K562 (cell line): ENCODE measurements around the gene LEAP2. TPM values are rescaled to one million over a fixed set of nuclear protein-coding genes. Genes with fewer than 3 reads are reported as not detected.
A peak's percentile ranks its signal among the peaks of the same experiment; 100 is the strongest.

ENCODE experiments used
- ATAC-seq: fragments of 200-7000 bp; cut with Tn5 transposase; 3 replicates; pipeline ENCODE4 v1.9.1; 2020; ENCODE audit warnings: moderate library complexity
- BruUV-seq: library from RNA; stranded (reverse); fragments of 400-500 nt; replicated peaks from 2 replicates; lab custom pipeline; 2021; lab: Mats Ljungman, UMichigan
- CTCF ChIA-PET: fragments of 300-600 bp; formaldehyde crosslinking; extraction: SDS; loops from one replicate; lab custom pipeline; 2021; ENCODE audit warnings: low intra/inter-chr PET ratio; lab: Yijun Ruan, JAX
- POLR2A ChIA-PET: fragments of 300-600, 350-650 bp; sonication (Branson Sonifier 250); formaldehyde crosslinking; extraction: SDS; loops from one replicate; lab custom pipeline; 2021; ENCODE audit warnings: antibody characterized with exemption, inconsistent platforms; lab: Yijun Ruan, JAX
- DNase-seq, 4 experiments: peaks; one replicate each; pipeline versions ENCODE4 v3.0.0 to v3.0.0-alpha.2; 2011 to 2018; ENCODE audit warnings: low spot score in 3 of 4, mixed read lengths in 3 of 4; ENCODE audit errors: extremely low read depth in 1 of 4
- FAIRE-seq: peaks from 2 replicates; lab custom pipeline; 2011; peaks lifted over from hg19 to GRCh38; lab: Jason Lieb, UNC
- H2AFZ ChIP-seq: 2 replicates; pipeline ENCODE4 v1.6.0; 2011; ENCODE audit warnings: low read depth, low read length, control low read depth, inconsistent platforms
- H3K27ac ChIP-seq: fragments of 200-600 bp; 3 replicates; pipeline ENCODE4 v1.8.0; 2011; ENCODE audit warnings: low read depth, mild to moderate bottlenecking, control low read depth, inconsistent platforms, low read length, moderate library complexity, mixed read lengths; ENCODE audit errors: extremely low read depth
- H3K27me3 ChIP-seq, 2 experiments: fragments of 300-600 bp in 1 of 2; 2 replicates in 1 of 2; 3 replicates in 1 of 2; pipeline versions ENCODE4 v1.6.0 to v1.8.0; 2011; ENCODE audit warnings: inconsistent platforms in 2 of 2, low read length in 2 of 2, mild to moderate bottlenecking in 1 of 2, mixed read lengths in 1 of 2, moderate library complexity in 1 of 2; ENCODE audit not compliant: control insufficient read depth in 2 of 2, insufficient read depth in 2 of 2
- H3K36me3 ChIP-seq: fragments of 300-600 bp; 3 replicates; pipeline ENCODE4 v1.8.0; 2011; ENCODE audit warnings: mild to moderate bottlenecking, low read length, inconsistent platforms; ENCODE audit not compliant: control insufficient read depth, insufficient read depth
- H3K4me1 ChIP-seq, 2 experiments: fragments of 200-600 bp in 1 of 2; replicated peaks in 1 of 2; 2 replicates in 1 of 2; 3 replicates in 1 of 2; pipeline versions ENCODE4 v1.5.1 to v1.8.0; 2011; ENCODE audit warnings: inconsistent platforms in 2 of 2, low read length in 2 of 2, mild to moderate bottlenecking in 1 of 2, mixed read lengths in 1 of 2, moderate library complexity in 1 of 2; ENCODE audit not compliant: control insufficient read depth in 2 of 2, insufficient read depth in 2 of 2
- H3K4me2 ChIP-seq: 2 replicates; pipeline ENCODE4 v1.6.1; 2011; ENCODE audit warnings: low read length, control low read depth, inconsistent platforms, mixed read lengths; ENCODE audit not compliant: insufficient read depth
- H3K4me3 ChIP-seq: fragments of 200-600 bp; sonication (generic), shearing (Covaris generic); 2 replicates; pipeline ENCODE4 v1.5.1; 2016; ENCODE audit warnings: control low read depth, inconsistent platforms
- H3K79me2 ChIP-seq: fragments of 200-600 bp; 3 replicates; pipeline ENCODE4 v1.8.0; 2011; ENCODE audit warnings: low read length, inconsistent platforms; ENCODE audit not compliant: control insufficient read depth, insufficient read depth
- H3K9ac ChIP-seq, 2 experiments: 2 replicates each; pipeline versions ENCODE4 v1.6.0 to v1.6.1; 2011; ENCODE audit warnings: low read depth in 2 of 2, low read length in 2 of 2, control low read depth in 1 of 2, inconsistent platforms in 1 of 2, mild to moderate bottlenecking in 1 of 2, mixed read lengths in 1 of 2; ENCODE audit not compliant: insufficient read depth in 1 of 2
- H3K9me1 ChIP-seq: one replicate; pipeline ENCODE4 v1.6.0; 2011; ENCODE audit warnings: inconsistent platforms, mild to moderate bottlenecking, low read length, moderate library complexity; ENCODE audit not compliant: control insufficient read depth, insufficient read depth
- H3K9me3 ChIP-seq: replicated peaks from 2 replicates; pipeline ENCODE4 v1.5.1; 2011; ENCODE audit warnings: low read depth, low read length, inconsistent platforms; ENCODE audit not compliant: control insufficient read depth, insufficient read depth
- H4K20me1 ChIP-seq: replicated peaks from 2 replicates; pipeline ENCODE4 v1.6.1; 2011; ENCODE audit warnings: low read length, inconsistent platforms, mixed read lengths; ENCODE audit not compliant: control insufficient read depth, insufficient read depth
- ARID1B ChIP-seq: fragments of 450-650 bp; IDR thresholded peaks from 2 replicates; pipeline ENCODE4 v1.6.1; 2016; ENCODE audit warnings: antibody characterized with exemption, mild to moderate bottlenecking, inconsistent platforms
- GABPA ChIP-seq: fragments of 200-800 bp; sonication (Bioruptor generic); conservative IDR thresholded peaks from 2 replicates; pipeline ENCODE4 v1.6.1; 2016; ENCODE audit warnings: low read depth, missing genetic modification characterization, missing compliant biosample characterization
- HDAC6 ChIP-seq: IDR thresholded peaks from 2 replicates; pipeline ENCODE4 v1.6.1; 2012; ENCODE audit warnings: low read depth, mild to moderate bottlenecking, control low read depth, inconsistent platforms, low read length, moderate library complexity
- ILF3 ChIP-seq: fragments of 450-650 bp; IDR thresholded peaks from 2 replicates; pipeline ENCODE4 v1.6.1; 2018; ENCODE audit warnings: antibody characterized with exemption, mild to moderate bottlenecking, moderate library complexity, borderline replicate concordance
- KAT2B ChIP-seq: IDR thresholded peaks from one replicate; pipeline ENCODE4 v1.6.1; 2012; ENCODE audit warnings: low read depth, mild to moderate bottlenecking, control low read depth, inconsistent platforms, low read length, moderate library complexity
- NR2C1 ChIP-seq, 2 experiments: fragments of 450-650 bp; IDR thresholded peaks; 2 replicates each; pipeline ENCODE4 v1.6.1; 2017; ENCODE audit warnings: mild to moderate bottlenecking in 2 of 2, antibody characterized with exemption in 1 of 2, inconsistent platforms in 1 of 2, missing compliant biosample characterization in 1 of 2, missing genetic modification characterization in 1 of 2
- OTX1 ChIP-seq: fragments of 450-650 bp; formaldehyde crosslinking; IDR thresholded peaks from 2 replicates; pipeline ENCODE4 v1.4.0; 2022; ENCODE audit warnings: mild to moderate bottlenecking
- TAF1 ChIP-seq: IDR thresholded peaks from 2 replicates; pipeline ENCODE4 v1.6.1; 2011; ENCODE audit warnings: mild to moderate bottlenecking, low read length, moderate library complexity; ENCODE audit not compliant: insufficient read depth, control insufficient read depth, severe bottlenecking; ENCODE audit errors: extremely low read depth
- TBP ChIP-seq: optimal IDR thresholded peaks from 2 replicates; pipeline ENCODE3; 2011; ENCODE audit warnings: low read depth, low read length, improper control_type of control experiment
- ZNF143 ChIP-seq: sonication (generic); formaldehyde crosslinking; IDR thresholded peaks from 2 replicates; pipeline ENCODE4 v1.9.0; 2022; ENCODE audit warnings: mild to moderate bottlenecking, missing genetic modification reagents
- ZNF766 ChIP-seq: fragments of 200-800 bp; sonication (Bioruptor generic); conservative IDR thresholded peaks from 2 replicates; pipeline ENCODE4 v1.6.1; 2016; ENCODE audit warnings: missing genetic modification characterization, missing compliant biosample characterization
- WGBS: fragments of 100-300 bp; shearing (Covaris generic); methylation state at CpG from one replicate; pipeline ENCODE4 v1.1.6; 2016; ENCODE audit warnings: low coverage, mixed read lengths; ENCODE audit not compliant: insufficient coverage; ENCODE audit errors: missing lambda C conversion rate; 5-methylcytosine and 5-hydroxymethylcytosine counted together
- in situ Hi-C: fragments of 300-500 bp; cut with MboI; formaldehyde crosslinking; loops from 4 replicates; pipeline ENCODE4 v1.15.0; 2018; ENCODE audit warnings: inconsistent platforms, mixed read lengths
- intact Hi-C: fragments of 100-400 bp; cut with micrococcal nuclease; formaldehyde crosslinking; loops from 2 replicates; pipeline ENCODE4 v1.14.2; 2022
- polyA plus RNA-seq, 8 experiments: library from polyadenylated mRNA; depleted of rRNA in 4 of 8; stranded (reverse) in 5 of 8; unstranded in 3 of 8; fragments of >200 nt; fragmentation: Nextera tagmentation in 2 of 8; fragmentation: Illumina TruSeq in 1 of 8; extraction: Ambion mirVana in 2 of 8; extraction: Trizol in 1 of 8; gene quantifications; 2 replicates each; pipeline versions ENCODE4 v1.2.1 to v1.2.3, GENCODE V29; 2011 to 2014; ENCODE audit warnings: inconsistent platforms in 1 of 8, missing spikeins in 1 of 8
- total RNA-seq, 7 experiments: library from RNA; depleted of rRNA in 6 of 7; stranded (reverse); fragments of >200 nt in 6 of 7; fragmentation: Illumina TruSeq in 2 of 7; extraction: Trizol in 2 of 7; gene quantifications; 2 replicates each; pipeline versions ENCODE4 v1.2.1 to v1.2.3, GENCODE V29; 2011 to 2021; ENCODE audit warnings: low replicate concordance in 1 of 7
- TF ChIP-seq, protein P1 (sequence below): IDR thresholded peaks from 3 replicates; pipeline ENCODE4 v1.6.1; 2011; ENCODE audit warnings: borderline replicate concordance, mild to moderate bottlenecking, moderate library complexity; ENCODE audit not compliant: insufficient read length; ENCODE audit errors: extremely low read depth
- TF ChIP-seq, protein P2 (sequence below): fragments of 450-650 bp; IDR thresholded peaks from 2 replicates; pipeline ENCODE4 v1.6.1; 2016; ENCODE audit warnings: antibody characterized with exemption
- TF ChIP-seq, protein P3 (sequence below), 2 experiments: fragments of 450-650 bp; conservative IDR thresholded peaks; 2 replicates each; pipeline ENCODE4 v1.6.1; 2017; ENCODE audit warnings: mild to moderate bottlenecking in 2 of 2, moderate library complexity in 2 of 2

The LEAP2 gene
- total and polyA plus RNA-seq, 9 of the 15 experiments (the other 6 are each of a cell fraction or from before 2014, with no cell fraction given) = 1.1 to 5.6 (median 2.5) TPM

DNA sequence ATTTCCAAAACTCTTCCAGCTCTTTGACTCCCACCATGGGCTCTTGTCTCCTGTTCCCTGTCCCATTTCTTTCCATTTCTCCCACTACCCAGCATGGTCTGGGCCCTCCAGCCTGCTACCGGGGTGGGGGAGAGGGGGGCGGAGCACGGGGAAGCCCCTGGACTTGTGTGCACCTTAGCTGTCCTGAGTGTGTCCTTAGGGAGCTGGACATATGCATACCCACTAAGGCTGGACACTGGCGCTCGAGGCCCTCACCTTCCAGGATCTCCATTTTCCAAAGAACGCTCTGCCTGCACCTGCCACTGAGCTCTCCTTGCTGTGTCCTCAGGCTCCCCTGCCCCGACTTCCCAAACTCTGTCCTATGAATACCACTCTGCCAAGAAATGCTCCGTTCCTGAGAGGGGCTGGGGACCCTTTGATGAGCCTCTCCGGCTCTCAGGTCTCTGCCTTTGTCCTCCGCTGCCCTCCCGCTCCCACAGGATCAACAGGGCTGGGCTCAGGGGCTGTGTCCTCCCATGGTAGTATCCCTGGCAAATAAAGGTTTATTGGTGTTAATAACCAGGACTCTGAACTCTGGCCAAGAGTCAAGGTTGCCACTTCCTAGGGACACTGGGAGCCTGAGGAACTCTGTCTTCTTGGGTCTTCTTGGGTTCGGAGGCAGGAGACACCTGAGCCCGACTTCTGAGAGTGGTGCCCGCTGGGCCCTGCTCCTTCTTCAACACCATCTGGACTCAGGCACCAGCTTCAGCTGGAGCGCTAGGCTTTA is 42.2 kb upstream of the LEAP2 start:
- 80% methylated on average over 9 of the region's 15 CpGs for WGBS
- peak overlapping the region; percentile 89 for H3K4me2 ChIP-seq
- peak overlapping the region; percentile 74 for H3K4me3 ChIP-seq
- H3K27ac ChIP-seq = peak overlapping the region; percentile 92
- intact Hi-C loops = no loop called here
- no peak for DNase-seq
- TSS peak; percentile 83 for BruUV-seq
- ChIA-PET CTCF (interaction anchor here (1.5 to 2.1 kb wide), 2 partner anchors 52 to 417 kb away, joined by 5 to 13 read pairs; no protein-coding TSS in a partner anchor), POLR2A (interaction anchor here (0.6 to 3.9 kb wide), 12 partner anchors 8 to 1693 kb away, joined by 3 to 22 read pairs (median 4); partner anchors contain the start of genes GDF9 and UQCRQ)
- no peaks in the 10 kb centered on the region for H3K9me3 ChIP-seq
- H3K36me3 ChIP-seq = peaks cover 20% of the 10 kb centered on the region; the same call in 1 of the 3 replicates
- H3K9me1 ChIP-seq = no peaks in the 10 kb centered on the region
- in situ Hi-C loops = no loop called here
- FAIRE-seq = peak; percentile 19
- no peak for ATAC-seq
- no peaks in the 10 kb centered on the region for H3K27me3 ChIP-seq
- peak overlapping the region; percentile 97 for H2AFZ ChIP-seq
- H4K20me1 ChIP-seq = no peaks in the 10 kb centered on the region
- H3K79me2 ChIP-seq = peaks cover 23% of the 10 kb centered on the region
- H3K9ac ChIP-seq = peak overlapping the region; percentile 92 to 100
- H3K4me1 ChIP-seq = peaks cover 18 to 27% of the 10 kb centered on the region in 2 experiments; a peak in 4 of 5 replicates
- 0 out of 2 replicates have a peak, but pooled peaks have one; percentile 1 for TF ChIP-seq ARID1B
- no peak for TF ChIP-seq ZNF766 (CRISPR knock-in tag)
- TF ChIP-seq, protein P1, sequence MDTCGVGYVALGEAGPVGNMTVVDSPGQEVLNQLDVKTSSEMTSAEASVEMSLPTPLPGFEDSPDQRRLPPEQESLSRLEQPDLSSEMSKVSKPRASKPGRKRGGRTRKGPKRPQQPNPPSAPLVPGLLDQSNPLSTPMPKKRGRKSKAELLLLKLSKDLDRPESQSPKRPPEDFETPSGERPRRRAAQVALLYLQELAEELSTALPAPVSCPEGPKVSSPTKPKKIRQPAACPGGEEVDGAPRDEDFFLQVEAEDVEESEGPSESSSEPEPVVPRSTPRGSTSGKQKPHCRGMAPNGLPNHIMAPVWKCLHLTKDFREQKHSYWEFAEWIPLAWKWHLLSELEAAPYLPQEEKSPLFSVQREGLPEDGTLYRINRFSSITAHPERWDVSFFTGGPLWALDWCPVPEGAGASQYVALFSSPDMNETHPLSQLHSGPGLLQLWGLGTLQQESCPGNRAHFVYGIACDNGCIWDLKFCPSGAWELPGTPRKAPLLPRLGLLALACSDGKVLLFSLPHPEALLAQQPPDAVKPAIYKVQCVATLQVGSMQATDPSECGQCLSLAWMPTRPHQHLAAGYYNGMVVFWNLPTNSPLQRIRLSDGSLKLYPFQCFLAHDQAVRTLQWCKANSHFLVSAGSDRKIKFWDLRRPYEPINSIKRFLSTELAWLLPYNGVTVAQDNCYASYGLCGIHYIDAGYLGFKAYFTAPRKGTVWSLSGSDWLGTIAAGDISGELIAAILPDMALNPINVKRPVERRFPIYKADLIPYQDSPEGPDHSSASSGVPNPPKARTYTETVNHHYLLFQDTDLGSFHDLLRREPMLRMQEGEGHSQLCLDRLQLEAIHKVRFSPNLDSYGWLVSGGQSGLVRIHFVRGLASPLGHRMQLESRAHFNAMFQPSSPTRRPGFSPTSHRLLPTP = no peak
- no peak for TF ChIP-seq TBP
- TF ChIP-seq TAF1 = no peak
- TF ChIP-seq NR2C1 (IDR thresholded peaks at IDR 0.05) = no peak
- TF ChIP-seq NR2C1 (tag; IDR thresholded peaks at IDR 0.05) = no peak
- TF ChIP-seq GABPA = no peak
- TF ChIP-seq, protein P2, sequence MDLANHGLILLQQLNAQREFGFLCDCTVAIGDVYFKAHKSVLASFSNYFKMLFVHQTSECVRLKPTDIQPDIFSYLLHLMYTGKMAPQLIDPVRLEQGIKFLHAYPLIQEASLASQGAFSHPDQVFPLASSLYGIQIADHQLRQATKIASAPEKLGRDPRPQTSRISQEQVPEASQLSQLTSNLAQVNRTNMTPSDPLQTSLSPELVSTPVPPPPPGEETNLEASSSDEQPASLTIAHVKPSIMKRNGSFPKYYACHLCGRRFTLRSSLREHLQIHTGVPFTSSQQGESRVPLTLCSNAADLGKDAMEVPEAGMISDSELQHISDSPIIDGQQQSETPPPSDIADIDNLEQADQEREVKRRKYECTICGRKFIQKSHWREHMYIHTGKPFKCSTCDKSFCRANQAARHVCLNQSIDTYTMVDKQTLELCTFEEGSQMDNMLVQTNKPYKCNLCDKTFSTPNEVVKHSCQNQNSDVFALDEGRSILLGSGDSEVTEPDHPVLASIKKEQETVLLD = 0 out of 2 replicates have a peak, but pooled peaks have one; percentile 3
- TF ChIP-seq ILF3 = no peak
- 0 out of 2 replicates have a peak, but pooled peaks have one; percentile 19 for TF ChIP-seq ZNF143 (CRISPR knock-in tag)
- TF ChIP-seq KAT2B = no peak
- TF ChIP-seq HDAC6 = no peak
- TF ChIP-seq OTX1 (CRISPR knock-in tag) = no peak
- TF ChIP-seq, protein P3, sequence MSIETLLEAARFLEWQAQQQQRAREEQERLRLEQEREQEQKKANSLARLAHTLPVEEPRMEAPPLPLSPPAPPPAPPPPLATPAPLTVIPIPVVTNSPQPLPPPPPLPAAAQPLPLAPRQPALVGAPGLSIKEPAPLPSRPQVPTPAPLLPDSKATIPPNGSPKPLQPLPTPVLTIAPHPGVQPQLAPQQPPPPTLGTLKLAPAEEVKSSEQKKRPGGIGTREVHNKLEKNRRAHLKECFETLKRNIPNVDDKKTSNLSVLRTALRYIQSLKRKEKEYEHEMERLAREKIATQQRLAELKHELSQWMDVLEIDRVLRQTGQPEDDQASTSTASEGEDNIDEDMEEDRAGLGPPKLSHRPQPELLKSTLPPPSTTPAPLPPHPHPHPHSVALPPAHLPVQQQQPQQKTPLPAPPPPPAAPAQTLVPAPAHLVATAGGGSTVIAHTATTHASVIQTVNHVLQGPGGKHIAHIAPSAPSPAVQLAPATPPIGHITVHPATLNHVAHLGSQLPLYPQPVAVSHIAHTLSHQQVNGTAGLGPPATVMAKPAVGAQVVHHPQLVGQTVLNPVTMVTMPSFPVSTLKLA (conservative IDR thresholded peaks at IDR 0.05) = 0 out of 4 replicates have a peak, but pooled peaks of 1 of the 2 experiments have one; percentile 4
